ENCODE data around the gene CCDC47.
"Not testable (repeated sequence)": the region's sequence is repeated elsewhere in the genome, so short reads cannot be mapped to it uniquely, and the experiment has no call there.

CCDC47 gene

DNA sequence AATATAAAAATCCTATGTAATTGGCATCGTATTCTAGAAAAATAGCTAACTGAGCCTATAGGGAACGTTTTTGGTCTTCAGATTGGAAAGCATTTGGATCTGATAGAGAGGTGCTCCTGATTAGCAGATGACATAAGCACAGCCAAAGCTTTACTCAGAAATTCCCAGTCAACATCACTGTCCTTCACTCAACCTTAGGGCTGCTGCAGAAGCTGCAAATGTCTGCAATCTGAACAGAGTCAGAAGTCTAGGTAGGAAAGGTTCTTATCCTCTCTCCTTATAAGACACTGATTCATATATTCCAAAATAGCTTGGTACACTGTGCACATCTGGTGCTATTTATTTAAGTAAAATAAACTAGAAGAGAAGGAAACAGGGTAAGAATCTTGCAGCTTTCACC is 51.0 kb downstream of the CCDC47 start:
- Histone ChIP-seq H3K9ac (ENCODE audit: low read depth, low read length) (no peak overlapping the region), H3K4me1 (ENCODE audit: insufficient read depth, low read length) (no peaks in the 10 kb centered on the region), H3K9me3 (ENCODE audit: control insufficient read depth, insufficient read depth, low read length) (no peaks in the 10 kb centered on the region), H3K36me3 (ENCODE audit: insufficient read depth, low read length) (no peaks in the 10 kb centered on the region)

GRCh38 chr17:63720194-63720593 is 53.2 kb downstream of the CCDC47 start:
- H3K9me3 ChIP-seq (ENCODE audit: control insufficient read depth, insufficient read depth, low read length); H3K4me1 ChIP-seq (ENCODE audit: insufficient read depth, low read length); H3K9ac ChIP-seq (ENCODE audit: low read depth, low read length); H3K36me3 ChIP-seq (ENCODE audit: insufficient read depth, low read length): not testable (repeated sequence)

GRCh38 chr17:63718988-63719387 is 54.4 kb downstream of the CCDC47 start:
- peaks cover 3% of the 10 kb centered on the region; the same call in 1 of the 2 replicates for H3K36me3 ChIP-seq (ENCODE audit: insufficient read depth, low read length)
- H3K4me1 ChIP-seq (ENCODE audit: insufficient read depth, low read length): no peaks in the 10 kb centered on the region
- H3K9me3 ChIP-seq (ENCODE audit: control insufficient read depth, insufficient read depth, low read length): no peaks in the 10 kb centered on the region
- no peak overlapping the region for H3K9ac ChIP-seq (ENCODE audit: low read depth, low read length)

GRCh38 chr17:63716426-63716825 is 57.0 kb downstream of the CCDC47 start:
- H3K9ac ChIP-seq (ENCODE audit: low read depth, low read length): no peak overlapping the region
- H3K9me3 ChIP-seq (ENCODE audit: control insufficient read depth, insufficient read depth, low read length): no peaks in the 10 kb centered on the region
- H3K4me1 ChIP-seq (ENCODE audit: insufficient read depth, low read length): no peaks in the 10 kb centered on the region
- H3K36me3 ChIP-seq (ENCODE audit: insufficient read depth, low read length): peaks cover 12% of the 10 kb centered on the region; the same call in 1 of the 2 replicates

DNA sequence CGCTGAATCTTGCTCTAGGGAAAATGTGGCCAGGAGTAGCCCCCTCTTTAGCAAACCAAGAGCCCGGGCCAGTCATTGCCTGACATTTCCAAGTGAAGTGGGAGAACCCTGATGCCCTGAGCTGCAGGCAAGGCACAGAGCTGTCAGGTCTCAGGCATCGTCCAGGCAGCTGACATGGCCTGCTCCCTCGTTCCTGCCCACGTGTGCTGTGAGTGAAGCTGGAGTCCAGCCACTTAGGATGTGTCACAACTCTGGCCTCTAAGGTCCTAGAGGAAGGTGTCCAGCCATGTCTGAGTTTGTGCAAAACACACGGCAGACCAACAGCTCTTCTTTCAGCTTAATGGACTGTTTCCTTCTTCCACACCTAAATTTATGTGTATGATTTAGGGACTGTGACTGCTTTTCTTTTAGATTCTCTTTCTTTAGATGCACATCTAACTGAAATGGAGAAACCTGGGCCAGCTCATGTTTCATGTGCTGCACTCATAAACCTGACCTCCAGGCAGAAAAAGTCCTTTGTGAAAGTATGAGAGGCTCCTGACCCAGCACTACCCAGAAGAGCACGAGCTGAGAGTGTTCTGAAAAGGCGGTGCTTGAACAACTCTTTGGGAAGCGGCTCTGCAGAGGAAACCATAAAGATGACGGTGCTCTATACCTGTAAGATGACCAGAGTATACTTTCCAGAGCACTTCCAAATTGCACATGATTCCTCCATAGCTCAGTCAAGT is 58.7 kb downstream of the CCDC47 start:
- no peaks in the 10 kb centered on the region for H3K4me1 ChIP-seq (ENCODE audit: insufficient read depth, low read length)
- no peak overlapping the region for H3K9ac ChIP-seq (ENCODE audit: low read depth, low read length)
- peaks cover 12% of the 10 kb centered on the region; the same call in 1 of the 2 replicates for H3K36me3 ChIP-seq (ENCODE audit: insufficient read depth, low read length)
- H3K9me3 ChIP-seq (ENCODE audit: control insufficient read depth, insufficient read depth, low read length): no peaks in the 10 kb centered on the region

GRCh38 chr17:63709110-63709509 is 64.3 kb downstream of the CCDC47 start:
- Histone ChIP-seq H3K9ac (ENCODE audit: low read depth, low read length) (no peak overlapping the region), H3K4me1 (ENCODE audit: insufficient read depth, low read length) (0 out of 2 replicates have a peak, but pooled peaks cover 5% of the 10 kb centered on the region), H3K9me3 (ENCODE audit: control insufficient read depth, insufficient read depth, low read length) (no peaks in the 10 kb centered on the region), H3K36me3 (ENCODE audit: insufficient read depth, low read length) (peaks cover 20% of the 10 kb centered on the region; the same call in 1 of the 2 replicates)

GRCh38 chr17:63707151-63707550 is 66.2 kb downstream of the CCDC47 start:
- H3K36me3 ChIP-seq (ENCODE audit: insufficient read depth, low read length): peaks cover 14% of the 10 kb centered on the region; the same call in 1 of the 2 replicates

GRCh38 chr17:63706336-63707082 is 66.9 kb downstream of the CCDC47 start:
- peaks cover 14% of the 10 kb centered on the region; the same call in 1 of the 2 replicates for H3K36me3 ChIP-seq (ENCODE audit: insufficient read depth, low read length)
- H3K9me3 ChIP-seq (ENCODE audit: control insufficient read depth, insufficient read depth, low read length): no peaks in the 10 kb centered on the region
- H3K4me1 ChIP-seq (ENCODE audit: insufficient read depth, low read length): peaks cover 18% of the 10 kb centered on the region; the same call in 1 of the 2 replicates
- H3K9ac ChIP-seq (ENCODE audit: low read depth, low read length): no peak overlapping the region

More at GRCh38 chr17:63707151-63707550, 66.2 kb downstream of the CCDC47 start:
- Histone ChIP-seq H3K4me1 (ENCODE audit: insufficient read depth, low read length) (peaks cover 16% of the 10 kb centered on the region; the same call in 1 of the 2 replicates), H3K9me3 (ENCODE audit: control insufficient read depth, insufficient read depth, low read length) (no peaks in the 10 kb centered on the region), H3K9ac (ENCODE audit: low read depth, low read length) (no peak overlapping the region)

DNA sequence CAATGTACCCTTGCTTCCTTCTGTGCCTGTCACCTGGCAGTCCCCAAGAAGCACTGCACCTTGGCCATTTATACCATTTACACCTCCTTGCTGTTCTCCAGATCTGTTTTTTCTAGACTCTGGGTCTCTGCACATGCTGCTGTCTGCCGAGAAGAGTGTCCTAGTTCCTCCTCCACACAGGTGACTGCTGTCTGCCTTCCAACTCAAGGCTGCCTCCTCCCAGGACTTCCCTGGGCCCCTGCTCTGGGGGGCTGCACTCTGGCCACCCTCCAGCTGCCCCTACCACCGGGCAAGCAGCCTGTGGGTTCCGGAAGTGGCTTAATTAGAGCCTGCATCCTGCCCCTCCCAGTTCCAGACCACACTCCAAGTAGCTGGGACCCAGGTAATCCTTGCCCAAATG is 67.7 kb downstream of the CCDC47 start:
- peaks cover 14% of the 10 kb centered on the region; the same call in 1 of the 2 replicates for H3K36me3 ChIP-seq (ENCODE audit: insufficient read depth, low read length)
- no peak overlapping the region for H3K9ac ChIP-seq (ENCODE audit: low read depth, low read length)

GRCh38 chr17:63704836-63705235 is 68.6 kb downstream of the CCDC47 start:
- Histone ChIP-seq H3K36me3 (ENCODE audit: insufficient read depth, low read length) (peaks cover 14% of the 10 kb centered on the region; the same call in 1 of the 2 replicates), H3K4me1 (ENCODE audit: insufficient read depth, low read length) (peaks cover 18% of the 10 kb centered on the region; the same call in 1 of the 2 replicates), H3K9ac (ENCODE audit: low read depth, low read length) (no peak overlapping the region), H3K9me3 (ENCODE audit: control insufficient read depth, insufficient read depth, low read length) (no peaks in the 10 kb centered on the region)

More for the DNA sequence above, 67.7 kb downstream of the CCDC47 start:
- Histone ChIP-seq H3K9me3 (ENCODE audit: control insufficient read depth, insufficient read depth, low read length) (no peaks in the 10 kb centered on the region), H3K4me1 (ENCODE audit: insufficient read depth, low read length) (peaks cover 18% of the 10 kb centered on the region; the same call in 1 of the 2 replicates)

DNA sequence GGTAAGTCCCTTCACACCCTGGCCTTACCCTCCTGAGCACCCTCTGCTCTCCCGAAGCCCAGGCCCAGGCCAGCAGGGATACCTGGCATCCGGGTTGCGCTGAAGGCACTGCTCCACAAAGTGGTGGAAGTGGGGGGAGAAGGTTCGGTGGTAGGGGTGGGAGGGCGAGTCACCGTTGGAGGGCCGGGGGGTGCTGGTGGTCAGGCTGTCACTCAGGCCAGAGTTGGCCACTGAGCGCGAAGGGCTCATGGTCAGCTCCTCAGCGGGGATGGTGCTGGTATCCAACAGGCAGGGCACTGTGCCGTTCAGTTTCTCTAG is 69.2 kb downstream of the CCDC47 start:
- Histone ChIP-seq H3K9ac (ENCODE audit: low read depth, low read length) (no peak overlapping the region), H3K36me3 (ENCODE audit: insufficient read depth, low read length) (peaks cover 13% of the 10 kb centered on the region; the same call in 1 of the 2 replicates), H3K4me1 (ENCODE audit: insufficient read depth, low read length) (peaks cover 18% of the 10 kb centered on the region; the same call in 1 of the 2 replicates), H3K9me3 (ENCODE audit: control insufficient read depth, insufficient read depth, low read length) (no peaks in the 10 kb centered on the region)

- H3K9ac ChIP-seq (ENCODE audit: low read depth, low read length): no peak overlapping the region
- peaks cover 8% of the 10 kb centered on the region; the same call in 1 of the 2 replicates for H3K36me3 ChIP-seq (ENCODE audit: insufficient read depth, low read length)
Measured at GRCh38 chr17:63703556-63704258, 69.7 kb downstream of the CCDC47 start.

DNA sequence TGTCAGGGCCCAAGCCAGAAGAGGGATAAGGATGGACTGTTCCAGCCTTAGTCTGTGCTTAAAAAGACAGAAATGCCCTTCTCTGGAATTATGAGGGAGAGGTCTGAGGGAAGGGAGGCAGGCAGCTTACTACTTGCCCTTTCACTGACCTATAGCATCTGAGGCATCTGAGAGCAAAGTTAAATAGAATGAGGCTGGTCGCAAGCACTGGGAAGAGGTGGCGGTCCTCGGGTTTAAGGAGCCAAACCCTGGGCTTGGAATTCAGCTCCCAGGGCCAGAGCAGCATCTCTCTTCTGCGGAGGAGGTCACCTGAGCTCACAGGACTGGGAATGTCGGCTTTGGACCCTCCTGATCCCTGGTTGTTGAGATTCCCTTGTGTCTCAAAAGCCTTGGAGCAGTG is 70.4 kb downstream of the CCDC47 start:
- Histone ChIP-seq H3K9ac (ENCODE audit: low read depth, low read length) (no peak overlapping the region), H3K36me3 (ENCODE audit: insufficient read depth, low read length) (peaks cover 8% of the 10 kb centered on the region; the same call in 1 of the 2 replicates), H3K4me1 (ENCODE audit: insufficient read depth, low read length) (peaks cover 18% of the 10 kb centered on the region; the same call in 1 of the 2 replicates), H3K9me3 (ENCODE audit: control insufficient read depth, insufficient read depth, low read length) (no peaks in the 10 kb centered on the region)

More at GRCh38 chr17:63703556-63704258, 69.7 kb downstream of the CCDC47 start:
- peaks cover 18% of the 10 kb centered on the region; the same call in 1 of the 2 replicates for H3K4me1 ChIP-seq (ENCODE audit: insufficient read depth, low read length)
- no peaks in the 10 kb centered on the region for H3K9me3 ChIP-seq (ENCODE audit: control insufficient read depth, insufficient read depth, low read length)

- Histone ChIP-seq H3K9me3 (ENCODE audit: control insufficient read depth, insufficient read depth, low read length) (no peaks in the 10 kb centered on the region), H3K9ac (ENCODE audit: low read depth, low read length) (no peak overlapping the region), H3K4me1 (ENCODE audit: insufficient read depth, low read length) (peaks cover 20% of the 10 kb centered on the region; the same call in 1 of the 2 replicates), H3K36me3 (ENCODE audit: insufficient read depth, low read length) (peaks cover 8% of the 10 kb centered on the region; the same call in 1 of the 2 replicates)
Measured at GRCh38 chr17:63702721-63703015, 70.7 kb downstream of the CCDC47 start.

All from ES-I3 (cell line).